Measurements from ENCODE around the gene PTPN5. TPM values are rescaled to one million over a fixed set of nuclear protein-coding genes. Genes with fewer than 3 reads are reported as not detected.

Gene PTPN5
- polyA plus RNA-seq, 3 donors = not detected

GRCh38 chr11:18700872-18701271 is 90.7 kb downstream of the PTPN5 start:
- H3K4me2 ChIP-seq (replicated peaks; ENCODE audit: extremely low read depth, low read length, poor library complexity, severe bottlenecking) = no peak overlapping the region

GRCh38 chr11:18700375-18700774 is 91.2 kb downstream of the PTPN5 start:
- Histone ChIP-seq H3K9ac (ENCODE audit: insufficient read depth, low read length, poor library complexity, severe bottlenecking) (no peak overlapping the region), H3K4me2 (replicated peaks; ENCODE audit: extremely low read depth, low read length, poor library complexity, severe bottlenecking) (peak overlapping the region; percentile 86), H2AFZ (ENCODE audit: insufficient read depth, low read depth, low read length, poor library complexity, severe bottlenecking) (no peak overlapping the region), H3K9me3 (replicated peaks in 1 of 2; ENCODE audit: control insufficient read depth in 1 of 2, insufficient read depth in 1 of 2, low read length in 2 of 2) (no peaks in the 10 kb centered on the region), H3K79me2 (ENCODE audit: insufficient read depth, low read length) (no peaks in the 10 kb centered on the region), H4K20me1 (ENCODE audit: insufficient read depth, low read length) (no peaks in the 10 kb centered on the region), H3K27me3 (ENCODE audit: control insufficient read depth in 2 of 2, insufficient read depth in 2 of 2, low read length in 2 of 2) (peaks cover 5 to 13% of the 10 kb centered on the region in 2 donors), H3K4me3 (replicated peaks in 1 of 3; ENCODE audit: low read depth in 2 of 3, low read length in 3 of 3) (peak overlapping the region in 1 of 3 experiments; percentile 79), H3K36me3 (replicated peaks in 1 of 2; ENCODE audit: control insufficient read depth in 1 of 2, insufficient read depth in 2 of 2, low read length in 2 of 2) (no peaks in the 10 kb centered on the region), H3K27ac (ENCODE audit: low read depth in 1 of 2, low read length in 2 of 2) (peak overlapping the region; percentile 31 to 77), H3K4me1 (ENCODE audit: control insufficient read depth in 1 of 2, insufficient read depth in 2 of 2, low read length in 2 of 2) (peaks cover 40 to 45% of the 10 kb centered on the region in 2 donors)
- Mint-ChIP-seq H3K4me1 (peaks cover 39% of the 10 kb centered on the region), H3K4me3 (peak overlapping the region in 1 of 2 donors; percentile 87), H3K27me3 (ENCODE audit: low read depth in 3 of 3) (peaks cover 14 to 22% (median 18%) of the 10 kb centered on the region in 3 donors), H3K36me3 (peaks cover 16 to 25% of the 10 kb centered on the region in 2 donors), H3K9me3 (peaks cover 0 to 3% (median 0%) of the 10 kb centered on the region in 7 donors), H3K27ac (peak overlapping the region in 3 of 7 donors; percentile 24 to 83 (median 78))
- intact Hi-C loops (cut with micrococcal nuclease) = no loop called here
- no peak for TF ChIP-seq CTCF (IDR thresholded peaks at IDR 0.05)
- 17% methylated on average over 1 of the region's 1 CpG for WGBS (ENCODE audit: insufficient coverage)
- DNase-seq = no peak

More at GRCh38 chr11:18700872-18701271, 90.7 kb downstream of the PTPN5 start:
- H3K4me1 Mint-ChIP-seq = peaks cover 44% of the 10 kb centered on the region
- intact Hi-C loops (cut with micrococcal nuclease) = no loop called here
- H3K4me3 Mint-ChIP-seq = no peak overlapping the region
- peaks cover 9 to 18% of the 10 kb centered on the region in 2 donors for H3K27me3 ChIP-seq (ENCODE audit: control insufficient read depth in 2 of 2, insufficient read depth in 2 of 2, low read length in 2 of 2)
- no peaks in the 10 kb centered on the region for H3K9me3 ChIP-seq (replicated peaks in 1 of 2; ENCODE audit: control insufficient read depth in 1 of 2, insufficient read depth in 1 of 2, low read length in 2 of 2)
- 100% methylated on average over 6 of the region's 7 CpGs for WGBS (ENCODE audit: insufficient coverage)
- no peak for TF ChIP-seq CTCF (IDR thresholded peaks at IDR 0.05)
- H3K9me3 Mint-ChIP-seq = peaks cover 0 to 4% (median 0%) of the 10 kb centered on the region in 7 donors
- peaks cover 16 to 25% of the 10 kb centered on the region in 2 donors for H3K36me3 Mint-ChIP-seq
- H3K36me3 ChIP-seq (replicated peaks in 1 of 2; ENCODE audit: control insufficient read depth in 1 of 2, insufficient read depth in 2 of 2, low read length in 2 of 2) = no peaks in the 10 kb centered on the region
- H3K9ac ChIP-seq (ENCODE audit: insufficient read depth, low read length, poor library complexity, severe bottlenecking) = no peak overlapping the region
- peak overlapping the region in 3 of 7 donors; percentile 5 to 42 (median 24) for H3K27ac Mint-ChIP-seq
- no peak for DNase-seq
- no peak overlapping the region for H2AFZ ChIP-seq (ENCODE audit: insufficient read depth, low read depth, low read length, poor library complexity, severe bottlenecking)
- peaks cover 45 to 50% of the 10 kb centered on the region in 2 donors for H3K4me1 ChIP-seq (ENCODE audit: control insufficient read depth in 1 of 2, insufficient read depth in 2 of 2, low read length in 2 of 2)
- no peaks in the 10 kb centered on the region for H4K20me1 ChIP-seq (ENCODE audit: insufficient read depth, low read length)
- H3K27me3 Mint-ChIP-seq (ENCODE audit: low read depth in 3 of 3) = peaks cover 19 to 27% (median 21%) of the 10 kb centered on the region in 3 donors
- H3K4me3 ChIP-seq (replicated peaks in 1 of 3; ENCODE audit: low read depth in 2 of 3, low read length in 3 of 3) = no peak overlapping the region
- H3K79me2 ChIP-seq (ENCODE audit: insufficient read depth, low read length) = no peaks in the 10 kb centered on the region
- no peak overlapping the region for H3K27ac ChIP-seq (ENCODE audit: low read depth in 1 of 2, low read length in 2 of 2)
